NCI-H1694 (cell line): ENCODE data around the gene FOXP1.
"Not testable (repeated sequence)": the region's sequence is repeated elsewhere in the genome, so short reads cannot be mapped to it uniquely, and the experiment has no call there.

Source experiments
- DNase-seq: peaks from one replicate; lab custom pipeline; 2025; lab: John Stamatoyannopoulos, UW

FOXP1 gene

GRCh38 chr3:71033681-71034220, 549.8 kb downstream of the FOXP1 start:
- no peak for DNase-seq

GRCh38 chr3:71031914-71032521, 551.5 kb downstream of the FOXP1 start:
- DNase-seq = peak; percentile 75

- DNase-seq = no peak
These were observed 552.3 kb downstream of the FOXP1 start for GRCh38 chr3:71031181-71031580.

GRCh38 chr3:71030748-71031147, 552.8 kb downstream of the FOXP1 start:
- DNase-seq = no peak

GRCh38 chr3:71029770-71030169, 553.8 kb downstream of the FOXP1 start:
- no peak for DNase-seq

- DNase-seq = no peak
These were observed 554.7 kb downstream of the FOXP1 start for GRCh38 chr3:71028802-71029201.

GRCh38 chr3:71028184-71028583, 555.3 kb downstream of the FOXP1 start:
- no peak for DNase-seq

- no peak for DNase-seq
These were observed 556.6 kb downstream of the FOXP1 start for GRCh38 chr3:71026634-71027578.

- no peak for DNase-seq
These were observed 558.0 kb downstream of the FOXP1 start for GRCh38 chr3:71025516-71025915.

GRCh38 chr3:71025010-71025409, 558.5 kb downstream of the FOXP1 start:
- DNase-seq = no peak

GRCh38 chr3:71022551-71023335, 560.8 kb downstream of the FOXP1 start:
- no peak for DNase-seq

- no peak for DNase-seq
These were observed 564.7 kb downstream of the FOXP1 start for GRCh38 chr3:71018799-71019198.

- no peak for DNase-seq
These were observed 567.2 kb downstream of the FOXP1 start for GRCh38 chr3:71016178-71016845.

- not testable (repeated sequence) for DNase-seq
These were observed 568.9 kb downstream of the FOXP1 start for GRCh38 chr3:71014616-71015015.

- DNase-seq = no peak
These were observed 570.6 kb downstream of the FOXP1 start for GRCh38 chr3:71012971-71013370.

GRCh38 chr3:71011565-71012287, 571.8 kb downstream of the FOXP1 start:
- no peak for DNase-seq

- no peak for DNase-seq
These were observed 572.6 kb downstream of the FOXP1 start for GRCh38 chr3:71010726-71011455.

GRCh38 chr3:71008350-71008935, 575.1 kb downstream of the FOXP1 start:
- no peak for DNase-seq

- no peak for DNase-seq
These were observed 576.4 kb downstream of the FOXP1 start for GRCh38 chr3:71006810-71007785.
